Measurements from ENCODE around the gene PDGFRB. TPM values are rescaled to one million over a fixed set of nuclear protein-coding genes. Genes with fewer than 3 reads are reported as not detected.

Gene PDGFRB
- total RNA-seq, 2 experiments from 2014 or later, result 0.58 to 0.74 TPM

GRCh38 chr5:150161242-150162141 is 5.8 kb upstream of the PDGFRB start:
- Mint-ChIP-seq H3K4me3 (no peak overlapping the region), H3K36me3 (ENCODE audit: low read depth) (no peaks in the 10 kb centered on the region), H3K27ac (no peak overlapping the region), H3K27me3 (peaks cover 7% of the 10 kb centered on the region), H3K4me1 (ENCODE audit: low read depth) (no peaks in the 10 kb centered on the region), H3K9me3 (no peaks in the 10 kb centered on the region)
- DNase-seq (peak; percentile 85), ATAC-seq (peak; percentile 97)
- peak; percentile 88 for TF ChIP-seq CTCF (IDR thresholded peaks at IDR 0.05)
- ChIA-PET POLR2A (no interaction called here), CTCF (interaction anchor here (0.7 to 7.3 kb wide), 12 partner anchors 10 to 275 kb away, joined by 3 to 47 read pairs (median 3); no protein-coding TSS in a partner anchor)
- intact Hi-C loops (cut with micrococcal nuclease), result loop anchor here (1.0 kb wide), 1 partner anchor 57 kb away; no protein-coding TSS in a partner anchor

GRCh38 chr5:150160448-150161081 is 4.9 kb upstream of the PDGFRB start:
- TF ChIP-seq CTCF (IDR thresholded peaks at IDR 0.05), result no peak
- H3K27me3 Mint-ChIP-seq, result peaks cover 6% of the 10 kb centered on the region
- H3K9me3 Mint-ChIP-seq, result no peaks in the 10 kb centered on the region
- CTCF ChIA-PET, result interaction anchor here (0.8 to 7.3 kb wide), 2 partner anchors 46 to 58 kb away, joined by 3 to 47 read pairs; no protein-coding TSS in a partner anchor
- no peak overlapping the region for H3K4me3 Mint-ChIP-seq
- no peak overlapping the region for H3K27ac Mint-ChIP-seq
- no peak for DNase-seq
- POLR2A ChIA-PET, result no interaction called here
- intact Hi-C loops (cut with micrococcal nuclease), result loop anchor here (1.0 kb wide), 1 partner anchor 58 kb away; no protein-coding TSS in a partner anchor
- H3K36me3 Mint-ChIP-seq (ENCODE audit: low read depth), result no peaks in the 10 kb centered on the region
- H3K4me1 Mint-ChIP-seq (ENCODE audit: low read depth), result peaks cover 6% of the 10 kb centered on the region
- ATAC-seq, result no peak

GRCh38 chr5:150159741-150160179 is 4.1 kb upstream of the PDGFRB start:
- Mint-ChIP-seq H3K36me3 (ENCODE audit: low read depth) (no peaks in the 10 kb centered on the region), H3K4me1 (ENCODE audit: low read depth) (peaks cover 8% of the 10 kb centered on the region), H3K27me3 (peaks cover 6% of the 10 kb centered on the region), H3K4me3 (no peak overlapping the region), H3K27ac (no peak overlapping the region), H3K9me3 (no peaks in the 10 kb centered on the region)
- intact Hi-C loops (cut with micrococcal nuclease), result no loop called here
- ChIA-PET POLR2A (no interaction called here), CTCF (interaction anchor here (1.1 to 7.3 kb wide), 2 partner anchors 58 to 66 kb away, joined by 3 to 47 read pairs; no protein-coding TSS in a partner anchor)
- ATAC-seq (no peak), DNase-seq (no peak)
- no peak for TF ChIP-seq CTCF (IDR thresholded peaks at IDR 0.05)

- intact Hi-C loops (cut with micrococcal nuclease), result no loop called here
- Mint-ChIP-seq H3K27ac (no peak overlapping the region), H3K27me3 (peaks cover 8% of the 10 kb centered on the region), H3K36me3 (ENCODE audit: low read depth) (no peaks in the 10 kb centered on the region), H3K4me1 (ENCODE audit: low read depth) (peaks cover 8% of the 10 kb centered on the region), H3K4me3 (no peak overlapping the region), H3K9me3 (no peaks in the 10 kb centered on the region)
- no peak for TF ChIP-seq CTCF (IDR thresholded peaks at IDR 0.05)
- ATAC-seq (no peak), DNase-seq (no peak)
- POLR2A ChIA-PET, result interaction anchor here (1.6 kb wide), 1 partner anchor 17 kb away, joined by 3 read pairs; no protein-coding TSS in a partner anchor
- CTCF ChIA-PET, result interaction anchor here (1.1 to 7.3 kb wide), 2 partner anchors 59 to 67 kb away, joined by 3 to 47 read pairs; no protein-coding TSS in a partner anchor
These were observed 3.4 kb upstream of the PDGFRB start for GRCh38 chr5:150159031-150159430.

All from activated CD8-positive, alpha-beta T cell treated with anti-CD3 and anti-CD28 coated beads for 36 hours (primary cell).